NCI-H2081 (cell line): ENCODE data around the gene WIPF2.
A peak's percentile ranks its signal among the peaks of the same experiment; 100 is the strongest.

ENCODE experiments used
- DNase-seq, 2 experiments: peaks; one replicate each; lab custom pipeline; 2025; lab: John Stamatoyannopoulos, UW

Gene WIPF2

DNA sequence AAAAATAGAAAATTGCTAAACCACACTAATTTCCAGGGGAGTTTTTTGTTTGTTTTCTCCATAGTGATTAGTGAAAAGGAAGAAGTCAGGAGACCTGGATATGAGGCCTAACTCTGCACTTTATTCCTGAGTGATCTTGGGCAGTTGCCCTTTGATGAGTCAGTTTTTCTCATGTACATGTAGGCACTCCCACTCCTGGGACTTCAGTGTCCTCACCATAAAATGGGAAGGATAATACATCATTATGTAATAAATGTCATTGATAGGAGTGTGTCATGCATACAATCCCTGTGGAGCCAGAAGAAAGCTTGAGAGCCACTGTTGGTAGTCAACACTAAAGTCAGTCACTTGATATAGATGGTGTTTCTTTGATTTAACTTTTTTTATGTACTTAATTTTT, 32.5 kb downstream of the WIPF2 start:
- peak in 1 of 2 experiments; percentile 17 for DNase-seq

DNA sequence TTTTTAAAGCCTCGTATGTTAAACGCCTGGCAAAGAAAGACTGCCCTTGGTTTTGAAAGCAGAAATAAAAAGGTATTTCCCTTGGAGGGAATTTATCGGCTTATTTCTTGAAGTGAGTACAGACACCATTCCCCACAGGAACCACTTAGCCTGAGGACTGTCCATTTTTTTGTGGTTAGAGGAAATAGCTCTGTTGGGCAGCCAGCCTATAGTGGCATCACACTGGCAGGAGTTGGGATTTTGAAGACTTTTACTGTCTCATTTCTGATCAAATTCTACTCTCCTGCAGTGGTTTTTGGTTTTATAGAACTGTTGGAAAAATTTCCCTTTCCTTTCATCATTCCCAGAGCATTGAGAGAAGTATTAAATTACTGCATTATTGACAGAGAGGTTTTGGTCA, 34.5 kb downstream of the WIPF2 start:
- no peak for DNase-seq

DNA sequence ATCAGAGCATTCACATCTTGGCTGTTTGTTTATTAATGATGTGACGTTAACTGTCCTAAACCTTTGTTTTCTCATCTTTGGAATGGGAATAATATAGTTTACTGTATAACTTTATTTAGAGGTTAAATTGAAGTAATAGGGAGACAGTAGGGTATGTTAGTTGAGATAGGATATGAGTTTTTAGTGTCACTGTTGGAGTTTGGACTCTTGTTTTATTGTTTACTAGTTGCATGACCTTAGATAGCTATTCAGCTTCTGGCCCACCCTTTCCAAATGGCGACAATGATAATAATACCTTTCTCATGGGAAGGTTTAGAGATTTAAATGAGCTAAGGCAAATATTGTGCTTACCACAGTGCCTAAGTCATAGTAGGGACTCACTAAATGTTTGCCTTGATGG, 40.4 kb downstream of the WIPF2 start:
- DNase-seq: no peak

DNA sequence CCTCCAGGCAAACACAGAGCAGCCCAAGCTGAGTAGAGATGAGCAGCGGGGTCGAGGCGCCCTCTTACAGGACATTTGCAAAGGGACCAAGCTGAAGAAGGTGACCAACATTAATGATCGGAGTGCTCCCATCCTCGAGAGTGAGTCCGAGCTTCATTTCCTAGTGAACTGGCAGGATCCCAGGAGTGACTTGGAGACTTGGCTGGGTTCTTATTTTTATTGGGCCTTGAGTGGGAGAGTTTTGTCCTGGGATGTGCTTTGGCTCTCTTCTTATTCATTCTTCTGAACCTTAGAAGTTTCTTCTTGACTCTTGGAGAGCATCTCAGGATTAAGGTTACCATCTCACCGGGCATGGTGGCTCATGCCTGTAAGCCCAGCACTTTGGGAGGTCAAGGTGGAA, 41.4 kb downstream of the WIPF2 start:
- no peak for DNase-seq

DNA sequence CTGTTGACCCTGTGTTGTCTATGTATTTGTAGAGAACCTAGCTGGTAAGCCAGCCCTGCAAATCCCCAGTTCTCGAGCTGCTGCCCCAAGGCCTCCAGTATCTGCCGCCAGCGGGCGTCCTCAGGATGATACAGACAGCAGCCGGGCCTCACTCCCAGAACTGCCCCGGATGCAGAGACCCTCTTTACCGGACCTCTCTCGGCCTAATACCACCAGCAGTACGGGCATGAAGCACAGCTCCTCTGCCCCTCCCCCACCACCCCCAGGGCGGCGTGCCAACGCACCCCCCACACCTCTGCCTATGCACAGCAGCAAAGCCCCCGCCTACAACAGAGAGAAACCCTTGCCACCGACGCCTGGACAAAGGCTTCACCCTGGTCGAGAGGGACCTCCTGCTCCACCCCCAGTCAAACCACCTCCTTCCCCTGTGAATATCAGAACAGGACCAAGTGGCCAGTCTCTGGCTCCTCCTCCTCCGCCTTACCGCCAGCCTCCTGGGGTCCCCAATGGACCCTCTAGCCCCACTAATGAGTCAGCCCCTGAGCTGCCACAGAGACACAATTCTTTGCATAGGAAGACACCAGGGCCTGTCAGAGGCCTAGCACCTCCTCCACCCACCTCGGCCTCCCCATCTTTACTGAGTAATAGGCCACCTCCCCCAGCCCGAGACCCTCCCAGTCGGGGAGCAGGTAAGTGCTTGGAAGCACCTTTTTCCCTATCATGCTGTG, 45.5 kb downstream of the WIPF2 start:
- no peak for DNase-seq

DNA sequence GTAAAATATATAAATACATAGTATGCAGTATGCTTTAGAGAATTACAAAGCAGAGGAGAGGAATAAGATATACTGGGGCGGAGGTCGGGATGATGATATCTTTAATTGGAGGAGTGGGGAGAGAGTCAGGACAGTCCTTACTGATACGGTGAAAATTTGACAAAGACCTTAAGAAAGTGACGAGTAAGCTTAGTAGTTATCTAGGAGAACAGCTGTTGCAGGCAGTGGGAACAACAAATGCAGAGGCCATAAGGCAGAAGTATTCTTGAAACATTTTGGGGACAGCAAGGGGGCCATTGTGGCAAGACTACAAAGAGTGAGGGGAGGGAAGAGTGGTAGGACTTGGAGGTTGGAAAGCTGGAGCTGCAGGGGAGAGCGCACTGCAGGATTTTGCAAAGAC, 46.2 kb downstream of the WIPF2 start:
- DNase-seq: no peak

DNA sequence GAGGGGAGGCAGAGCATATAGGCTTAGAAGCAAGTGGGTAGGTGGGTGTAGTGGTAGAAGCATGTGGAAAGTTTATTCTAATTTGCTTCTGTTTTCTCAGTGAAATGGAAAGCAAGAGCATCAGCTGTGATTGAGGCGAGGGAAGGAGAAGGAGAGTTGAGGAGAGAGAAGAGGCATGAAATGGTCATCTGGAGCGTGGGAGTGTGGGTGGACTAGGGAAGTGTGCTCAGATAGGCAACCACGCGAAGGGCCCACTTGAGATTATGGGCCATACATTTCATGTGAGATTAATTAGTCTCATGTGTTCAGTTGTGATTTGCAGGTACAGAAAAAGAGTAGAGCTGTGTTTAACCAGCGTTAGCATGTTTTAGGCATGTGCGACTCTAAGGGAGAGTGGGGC, 47.8 kb downstream of the WIPF2 start:
- DNase-seq: no peak

DNA sequence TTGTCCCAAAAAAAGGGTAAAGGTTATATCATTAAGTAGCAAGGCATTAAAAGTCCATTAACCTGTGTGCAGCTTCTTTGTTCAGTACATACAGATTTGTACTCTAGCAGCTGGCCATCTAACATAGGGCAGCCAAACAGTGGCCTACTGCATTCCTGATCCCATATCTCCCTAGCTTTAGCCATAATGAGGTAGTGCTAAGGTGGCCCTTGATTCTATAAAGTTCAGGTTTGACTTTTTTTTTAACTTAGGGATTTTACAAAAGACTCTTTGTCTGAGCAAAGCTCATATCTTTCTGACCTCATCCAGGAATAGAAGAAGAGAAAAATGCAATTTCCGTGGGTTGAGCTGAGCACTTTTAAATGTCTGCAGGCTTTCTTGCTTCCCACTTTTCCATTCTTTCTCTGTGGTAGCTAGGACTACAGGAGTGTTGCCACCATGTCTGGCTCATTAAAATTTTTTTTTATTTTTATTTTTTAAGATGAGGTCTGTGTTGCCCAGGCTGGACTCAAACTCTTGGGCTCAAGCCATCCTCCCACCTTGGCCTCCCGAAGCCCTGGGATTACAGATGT, 49.1 kb downstream of the WIPF2 start:
- DNase-seq: no peak

DNA sequence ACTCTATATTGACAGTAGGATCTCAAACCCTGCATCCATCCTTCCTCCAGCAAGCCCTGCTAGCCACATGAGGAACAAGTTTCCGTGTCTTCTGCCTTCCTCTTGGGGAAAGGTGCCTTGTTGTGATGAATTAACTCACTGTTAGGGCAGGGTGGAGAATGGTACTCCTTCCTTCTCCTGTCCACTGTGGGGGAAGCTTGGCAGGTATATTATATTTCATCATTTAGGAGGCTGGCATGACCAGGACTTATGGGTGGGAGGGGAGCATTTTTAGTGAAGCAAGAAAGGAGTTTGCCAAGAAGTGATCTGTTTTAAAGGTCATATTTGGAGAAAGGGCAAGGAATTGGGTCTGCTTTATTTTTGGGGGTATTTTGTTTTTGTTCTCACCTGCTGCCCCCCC, 59.3 kb downstream of the WIPF2 start:
- DNase-seq: no peak

DNA sequence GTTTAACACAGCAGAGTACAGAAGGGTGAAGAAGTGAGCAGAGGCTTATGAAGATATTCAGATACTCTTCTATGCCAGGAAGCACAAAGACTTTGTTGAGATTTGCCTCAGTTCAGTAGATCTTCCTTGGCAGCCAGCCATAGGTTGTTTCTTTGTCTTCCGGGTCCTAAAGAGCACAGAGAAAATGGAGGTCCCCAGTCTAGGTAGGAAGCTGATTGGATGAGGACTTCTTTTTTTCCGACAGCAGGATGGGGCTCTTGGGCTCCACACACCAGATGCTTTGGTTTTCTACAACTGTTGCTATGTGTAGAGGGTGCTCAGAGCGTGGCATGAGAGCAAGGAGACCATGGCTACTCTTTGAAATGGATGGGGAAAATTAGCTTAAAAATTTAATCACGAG, 60.3 kb downstream of the WIPF2 start:
- DNase-seq: no peak

DNA sequence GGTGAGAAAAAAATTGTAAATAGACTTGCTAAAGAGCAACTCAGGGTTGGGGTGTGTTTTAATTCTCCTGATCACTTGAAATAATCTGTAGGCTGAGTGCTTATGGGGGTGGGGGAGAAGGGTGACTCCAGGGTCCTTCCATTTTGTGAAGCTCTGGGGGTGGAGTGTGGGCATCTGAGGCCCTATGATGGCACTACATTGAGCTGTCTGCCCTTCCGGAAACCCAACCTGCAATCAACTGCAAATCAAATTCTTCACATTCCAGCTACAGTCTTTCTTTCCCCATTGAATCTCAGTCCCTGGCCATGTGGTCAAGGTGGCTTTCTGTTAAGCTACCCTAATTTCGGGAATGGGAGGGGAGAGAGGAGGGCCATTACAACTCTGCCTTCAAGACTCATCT, 62.6 kb downstream of the WIPF2 start:
- DNase-seq: no peak

DNA sequence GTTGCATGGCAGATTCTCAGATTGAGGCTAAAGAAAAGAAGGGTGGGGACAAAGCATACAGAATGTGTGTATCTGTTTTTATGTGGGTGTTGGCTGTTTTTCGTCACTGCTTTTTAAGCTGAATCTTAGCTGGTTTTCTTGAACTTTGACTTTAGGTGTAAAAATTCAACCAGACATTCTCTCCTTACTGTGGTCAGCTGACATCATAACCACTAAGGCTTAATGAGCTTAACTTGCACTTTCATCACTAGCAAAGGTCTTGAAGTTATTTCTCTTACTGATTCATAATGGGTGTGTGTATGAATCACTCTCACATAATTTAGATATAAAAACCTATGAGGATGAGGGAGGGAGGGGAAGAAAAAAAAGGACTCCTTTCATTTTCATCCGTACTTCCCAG, 64.6 kb downstream of the WIPF2 start:
- DNase-seq: no peak

DNA sequence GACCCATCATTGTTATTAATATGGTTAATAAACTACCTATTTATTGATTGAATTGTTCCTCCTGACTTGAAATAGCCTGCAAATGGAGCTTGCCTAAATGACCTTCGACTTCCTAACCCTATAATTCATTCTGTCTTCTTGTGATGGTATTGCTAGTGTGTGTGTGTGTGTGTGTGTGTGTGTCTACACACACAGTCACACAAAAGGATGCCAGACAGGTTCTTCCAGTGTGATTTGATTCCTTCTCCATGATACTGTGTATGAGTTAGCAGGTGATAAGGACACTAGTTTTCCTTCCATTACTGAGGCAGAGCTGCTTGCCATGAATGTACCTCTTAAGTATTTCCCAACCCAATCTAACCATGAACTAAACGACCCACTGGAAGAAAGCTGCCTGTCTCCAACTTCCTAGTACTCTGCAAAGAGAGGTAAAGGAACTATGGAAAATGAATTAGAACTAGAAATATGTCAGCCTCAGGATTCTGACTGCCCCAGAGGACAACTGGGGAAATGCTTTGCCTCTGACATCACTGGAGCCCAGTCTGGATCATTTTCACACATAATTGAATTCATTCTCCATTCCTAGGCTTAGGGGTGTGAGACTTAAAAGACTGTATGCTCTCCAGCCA, 65.1 kb downstream of the WIPF2 start:
- DNase-seq: no peak

DNA sequence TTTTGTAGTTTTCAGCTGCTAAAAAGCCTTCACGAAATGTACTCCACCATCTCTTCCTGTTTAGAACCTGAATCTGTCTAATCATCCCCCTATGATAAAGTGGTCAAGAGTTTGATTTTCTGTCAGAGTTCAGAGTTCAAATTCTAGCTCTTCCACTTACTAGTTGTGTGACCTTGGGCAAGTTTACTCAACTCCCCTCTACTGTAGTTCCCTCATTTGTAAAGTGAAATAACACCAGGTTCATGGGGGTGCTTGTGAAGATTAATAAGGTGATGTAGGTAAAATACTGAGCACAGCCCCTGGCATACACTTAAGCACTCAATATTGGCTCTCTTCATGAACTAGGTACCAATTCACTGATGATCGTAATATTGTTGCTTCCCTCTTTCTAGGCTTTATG, 67.4 kb downstream of the WIPF2 start:
- DNase-seq: no peak

DNA sequence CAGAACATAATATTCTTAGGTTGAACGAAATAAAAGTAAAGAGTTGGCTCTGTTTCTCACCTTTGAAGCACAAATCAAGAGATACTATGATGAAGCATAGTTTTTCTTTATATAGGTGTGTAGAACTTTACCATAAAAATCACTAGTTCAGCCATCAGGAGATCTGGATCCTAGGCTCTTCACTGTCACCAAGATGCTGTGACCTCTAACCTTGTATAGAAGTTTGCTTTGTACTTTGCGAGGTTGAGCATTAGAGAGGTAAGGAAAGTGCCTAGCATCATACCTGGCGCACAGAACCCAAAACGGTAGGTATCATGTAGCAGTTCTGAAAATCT, 68.0 kb downstream of the WIPF2 start:
- DNase-seq: no peak

DNA sequence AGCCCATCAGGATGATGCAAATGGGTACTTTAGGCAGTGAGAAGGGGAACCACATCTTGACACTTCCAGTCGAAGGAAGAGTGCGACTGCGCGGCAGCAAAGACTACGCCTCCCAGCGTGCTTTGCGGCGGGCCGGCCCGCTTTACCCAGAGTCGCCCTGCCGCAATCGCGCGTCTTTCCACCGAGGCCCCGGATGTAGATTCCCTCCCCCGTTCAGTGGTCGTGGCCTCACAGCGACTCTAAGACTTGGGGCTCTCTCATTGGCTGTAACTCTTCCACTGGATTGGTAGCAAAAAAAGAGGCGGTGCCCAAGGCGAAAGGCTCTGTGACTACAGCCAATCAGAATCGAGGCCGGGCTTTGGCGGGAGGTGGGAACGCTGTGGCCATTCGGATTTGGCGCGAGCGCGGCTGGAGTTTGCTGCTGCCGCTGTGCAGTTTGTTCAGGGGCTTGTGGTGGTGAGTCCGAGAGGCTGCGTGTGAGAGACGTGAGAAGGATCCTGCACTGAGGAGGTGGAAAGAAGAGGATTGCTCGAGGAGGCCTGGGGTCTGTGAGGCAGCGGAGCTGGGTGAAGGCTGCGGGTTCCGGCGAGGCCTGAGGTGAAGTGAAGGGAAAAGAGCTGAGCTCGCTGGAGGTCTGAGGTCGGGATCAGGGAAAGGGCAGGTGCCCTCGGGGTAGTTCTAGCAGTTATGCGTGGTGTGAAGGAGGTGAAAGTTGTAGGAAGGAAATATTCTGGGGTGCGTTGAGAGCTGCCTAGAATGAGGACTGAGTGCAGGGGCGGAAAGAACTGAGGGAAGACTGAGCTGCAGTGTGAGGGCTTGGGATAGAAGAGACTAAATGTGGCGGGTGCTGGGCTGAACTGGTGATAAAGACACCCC, 68.6 kb downstream of the WIPF2 start, which contains the start of gene CDC6:
Gene CDC6, plus strand, starts transcription at position 386 of the 876 bp plus-strand sequence. CDS start 1,542 bp downstream, outside the sequence.
- peak; percentile 100 for DNase-seq

DNA sequence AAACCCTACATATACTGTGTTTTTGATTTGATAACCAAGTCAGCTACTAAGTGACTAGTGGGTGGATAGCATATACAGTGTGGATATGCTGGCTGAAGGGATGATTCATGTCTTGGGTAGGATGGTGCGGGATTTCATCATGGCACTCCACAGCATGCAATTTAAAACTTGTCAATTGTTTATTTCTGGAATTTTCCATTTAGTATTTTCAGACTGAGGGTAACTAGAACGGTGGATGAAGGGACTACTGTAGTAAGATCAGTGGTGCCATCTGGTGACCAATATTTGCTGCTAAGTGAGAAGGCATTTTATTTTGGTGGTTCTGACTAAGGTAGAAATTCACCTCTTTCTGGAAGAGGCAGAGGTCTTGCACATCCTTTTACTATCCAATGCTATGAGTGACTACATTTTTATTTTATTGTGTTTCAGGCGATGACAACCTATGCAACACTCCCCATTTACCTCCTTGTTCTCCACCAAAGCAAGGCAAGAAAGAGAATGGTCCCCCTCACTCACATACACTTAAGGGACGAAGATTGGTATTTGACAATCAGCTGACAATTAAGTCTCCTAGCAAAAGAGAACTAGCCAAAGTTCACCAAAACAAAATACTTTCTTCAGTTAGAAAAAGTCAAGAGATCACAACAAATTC, 71.7 kb downstream of the WIPF2 start:
- peak; percentile 55 to 70 for DNase-seq

DNA sequence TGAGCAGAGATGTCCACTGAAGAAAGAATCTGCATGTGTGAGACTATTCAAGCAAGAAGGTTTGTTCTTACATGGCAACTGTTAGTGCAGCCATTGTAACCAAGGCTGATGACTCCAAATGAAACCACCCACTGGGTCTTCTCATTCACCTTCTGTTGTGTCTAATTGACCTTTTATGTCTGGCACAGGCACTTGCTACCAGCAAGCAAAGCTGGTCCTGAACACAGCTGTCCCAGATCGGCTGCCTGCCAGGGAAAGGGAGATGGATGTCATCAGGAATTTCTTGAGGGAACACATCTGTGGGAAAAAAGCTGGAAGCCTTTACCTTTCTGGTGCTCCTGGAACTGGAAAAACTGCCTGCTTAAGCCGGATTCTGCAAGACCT, 72.2 kb downstream of the WIPF2 start:
- DNase-seq: no peak

DNA sequence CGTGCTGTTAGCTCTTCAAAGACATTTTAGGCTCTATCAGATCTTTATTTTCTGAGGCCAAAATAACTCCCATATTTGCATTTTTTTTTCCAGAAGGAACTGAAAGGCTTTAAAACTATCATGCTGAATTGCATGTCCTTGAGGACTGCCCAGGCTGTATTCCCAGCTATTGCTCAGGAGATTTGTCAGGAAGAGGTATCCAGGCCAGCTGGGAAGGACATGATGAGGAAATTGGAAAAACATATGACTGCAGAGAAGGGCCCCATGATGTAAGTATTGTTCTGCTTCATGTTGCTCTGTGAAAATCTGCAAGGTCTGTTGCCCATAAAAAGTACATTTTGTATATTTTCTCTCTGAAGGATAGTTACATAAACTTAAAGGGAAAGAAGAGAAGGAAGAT, 74.3 kb downstream of the WIPF2 start:
- no peak for DNase-seq

DNA sequence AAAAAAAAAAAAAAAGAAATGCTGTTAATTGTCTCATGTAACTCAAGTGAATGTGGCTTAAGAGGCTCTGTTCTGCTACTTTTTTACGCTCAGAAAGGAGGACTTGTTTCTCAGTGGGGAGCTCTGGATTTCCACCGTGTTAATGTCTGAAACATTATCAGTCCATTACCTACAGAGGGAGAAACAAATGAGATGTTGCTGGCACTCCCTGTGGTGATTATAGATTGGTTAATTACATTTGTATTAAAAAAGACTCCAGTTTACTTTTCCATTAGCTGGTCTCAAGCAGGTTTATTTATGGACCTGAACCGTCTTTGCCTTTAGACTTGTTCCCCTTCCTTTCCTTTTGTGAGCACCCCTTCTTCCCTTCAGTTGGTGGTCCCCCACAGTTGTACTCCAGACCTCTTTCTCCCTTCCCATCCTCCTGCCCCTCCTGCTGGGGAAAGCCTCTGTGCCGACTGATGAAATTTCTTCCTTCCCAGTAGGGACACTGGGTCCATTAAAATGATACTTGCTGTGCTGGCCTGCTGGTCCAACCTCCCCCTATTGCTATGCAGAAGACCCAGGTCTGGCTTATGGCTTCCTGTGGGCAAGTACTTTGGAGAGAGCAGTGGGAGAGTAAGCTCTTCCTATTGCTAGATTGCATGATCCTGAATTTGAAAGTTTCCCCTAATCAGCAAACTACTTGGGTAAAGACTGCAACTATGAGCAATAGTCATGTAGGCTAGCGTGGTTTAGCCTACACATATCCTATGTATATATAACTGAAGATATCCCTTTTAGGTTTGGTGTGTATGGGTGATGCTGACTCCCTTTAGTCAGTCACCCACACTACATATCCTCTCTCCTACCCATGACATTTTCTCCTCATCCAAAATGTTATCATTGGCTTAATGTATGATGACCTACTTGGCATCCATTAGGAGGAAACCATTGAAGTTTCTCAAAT, 76.7 kb downstream of the WIPF2 start:
- peak in 1 of 2 experiments; percentile 65 for DNase-seq

DNA sequence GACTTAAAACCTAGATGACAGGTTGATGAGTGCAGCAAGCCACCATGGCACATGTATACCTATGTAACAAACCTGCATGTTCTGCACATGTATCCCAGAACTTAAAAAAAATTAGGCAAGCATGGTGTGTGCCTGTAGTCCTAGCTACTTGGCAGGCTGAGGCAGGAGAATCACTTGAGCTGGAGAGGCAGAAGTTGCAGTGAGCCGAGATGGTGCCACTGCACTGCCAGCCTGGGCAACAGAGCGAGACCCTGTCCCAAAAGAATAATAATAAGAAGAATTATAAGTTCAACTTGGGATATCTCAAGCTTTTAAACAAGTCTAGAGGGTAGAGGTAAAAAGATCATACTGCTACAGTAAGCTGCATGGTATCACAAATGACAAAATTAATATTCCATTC, 78.4 kb downstream of the WIPF2 start:
- DNase-seq: no peak
